AG09309 (cell line): Measurements from ENCODE around the gene OR5C1.

Source experiments
- DNase-seq: peaks from one replicate; pipeline ENCODE4 v3.0.0-alpha.2; 2010; ENCODE audit warnings: low read depth
- H3K4me3 ChIP-seq: 2 replicates; pipeline ENCODE4 v1.5.1; 2011; ENCODE audit warnings: mild to moderate bottlenecking, low read depth, low read length, moderate library complexity; ENCODE audit not compliant: control insufficient read depth
- TF ChIP-seq, protein P1 (sequence below): IDR thresholded peaks from 2 replicates; pipeline ENCODE4 v1.5.1; 2011; ENCODE audit warnings: mild to moderate bottlenecking, low read depth, low read length, inconsistent platforms; ENCODE audit not compliant: insufficient read depth, control insufficient read depth; ENCODE audit errors: missing control alignments

The OR5C1 gene

DNA sequence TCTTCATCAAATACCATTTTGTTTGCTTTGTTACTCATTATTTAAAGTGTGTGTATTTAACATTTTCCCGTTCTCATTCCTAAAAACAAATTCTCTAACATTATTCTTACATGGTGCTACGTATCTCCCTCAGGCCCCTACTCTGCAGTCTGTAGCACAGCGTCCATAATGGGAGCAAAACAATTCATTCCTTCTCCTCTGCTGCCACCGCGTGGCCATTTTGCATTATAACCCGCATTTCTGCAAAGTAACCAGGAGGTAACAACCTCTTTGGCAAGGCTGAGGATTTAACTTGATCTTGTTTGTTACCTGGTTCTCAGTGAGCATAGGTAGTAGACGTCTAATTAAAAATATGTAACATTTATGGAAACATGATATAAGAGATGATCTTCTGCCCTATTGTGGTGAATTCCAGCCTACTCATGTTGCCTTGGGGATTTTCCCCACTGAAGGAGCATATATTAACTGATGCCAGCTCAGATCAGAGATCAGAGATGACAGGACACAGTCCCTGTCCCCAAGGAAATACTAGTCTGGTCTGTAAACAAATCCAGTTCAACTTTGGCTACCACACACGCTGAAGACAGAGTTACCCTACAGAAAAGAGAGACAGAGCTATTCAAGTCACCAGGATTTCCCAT is 21.7 kb downstream of the OR5C1 start:
- H3K4me3 ChIP-seq, result no peak overlapping the region
- peak; percentile 27 for DNase-seq
- TF ChIP-seq, protein P1, sequence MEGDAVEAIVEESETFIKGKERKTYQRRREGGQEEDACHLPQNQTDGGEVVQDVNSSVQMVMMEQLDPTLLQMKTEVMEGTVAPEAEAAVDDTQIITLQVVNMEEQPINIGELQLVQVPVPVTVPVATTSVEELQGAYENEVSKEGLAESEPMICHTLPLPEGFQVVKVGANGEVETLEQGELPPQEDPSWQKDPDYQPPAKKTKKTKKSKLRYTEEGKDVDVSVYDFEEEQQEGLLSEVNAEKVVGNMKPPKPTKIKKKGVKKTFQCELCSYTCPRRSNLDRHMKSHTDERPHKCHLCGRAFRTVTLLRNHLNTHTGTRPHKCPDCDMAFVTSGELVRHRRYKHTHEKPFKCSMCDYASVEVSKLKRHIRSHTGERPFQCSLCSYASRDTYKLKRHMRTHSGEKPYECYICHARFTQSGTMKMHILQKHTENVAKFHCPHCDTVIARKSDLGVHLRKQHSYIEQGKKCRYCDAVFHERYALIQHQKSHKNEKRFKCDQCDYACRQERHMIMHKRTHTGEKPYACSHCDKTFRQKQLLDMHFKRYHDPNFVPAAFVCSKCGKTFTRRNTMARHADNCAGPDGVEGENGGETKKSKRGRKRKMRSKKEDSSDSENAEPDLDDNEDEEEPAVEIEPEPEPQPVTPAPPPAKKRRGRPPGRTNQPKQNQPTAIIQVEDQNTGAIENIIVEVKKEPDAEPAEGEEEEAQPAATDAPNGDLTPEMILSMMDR, result peak; percentile 58

DNA sequence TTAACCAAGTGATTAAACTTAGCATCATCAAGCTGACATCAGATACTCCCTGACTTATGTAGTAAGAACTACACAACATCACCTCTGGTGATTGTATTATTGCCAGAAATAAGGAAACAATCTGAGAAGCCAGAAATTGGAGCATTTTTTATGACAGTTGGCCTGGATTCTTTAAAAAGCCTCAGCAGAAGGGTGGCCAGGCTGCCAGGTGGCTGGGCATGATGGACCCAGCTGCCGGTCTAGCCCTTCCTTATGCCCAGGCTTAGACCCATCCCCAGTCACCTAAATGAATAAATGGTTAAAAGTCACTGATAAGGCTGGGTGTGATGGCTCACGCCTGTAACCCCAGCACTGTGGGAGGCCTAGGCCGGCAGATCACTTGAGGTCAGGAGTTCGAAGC is 24.0 kb downstream of the OR5C1 start:
- DNase-seq, result no peak
- TF ChIP-seq, protein P1, result no peak
- H3K4me3 ChIP-seq, result no peak overlapping the region

DNA sequence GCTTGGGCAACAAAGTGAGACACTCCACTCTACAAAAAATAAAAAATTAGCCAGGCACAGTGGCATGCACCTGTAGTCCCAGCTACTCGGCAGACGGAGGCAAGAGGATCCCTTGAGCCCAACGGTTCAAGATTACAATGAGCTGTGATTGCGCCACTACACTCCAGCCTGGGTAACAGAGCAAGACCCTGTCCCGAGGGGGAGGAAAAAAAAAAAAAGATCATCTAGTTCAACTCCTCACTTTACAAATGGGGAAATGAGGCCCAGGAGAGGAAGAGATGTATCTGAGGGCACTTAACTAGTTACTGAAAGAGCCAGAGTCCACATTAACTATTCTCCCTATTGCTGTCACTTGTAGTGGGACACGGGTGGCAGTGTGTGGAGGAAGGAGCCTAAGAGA is 25.8 kb downstream of the OR5C1 start:
- H3K4me3 ChIP-seq, result no peak overlapping the region

DNA sequence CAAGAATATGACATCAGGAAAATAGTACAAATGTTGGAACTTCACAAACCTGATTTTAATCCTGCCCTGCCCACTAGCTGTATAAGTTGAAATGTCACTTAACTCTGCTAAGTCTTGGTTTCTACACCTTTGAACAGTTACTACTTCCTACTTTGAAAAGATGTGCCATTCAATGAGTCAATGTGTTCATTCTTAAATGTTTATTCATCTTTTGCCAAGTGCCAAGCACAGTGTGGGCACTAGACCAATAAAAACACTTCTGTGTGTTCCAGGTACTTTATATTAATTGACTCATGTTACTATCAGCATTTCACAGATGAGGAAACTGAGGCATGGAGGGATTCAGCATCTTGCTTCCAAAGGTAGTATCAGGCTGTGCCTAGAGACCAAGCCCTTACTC is 26.8 kb downstream of the OR5C1 start:
- no peak overlapping the region for H3K4me3 ChIP-seq
- DNase-seq, result no peak
- TF ChIP-seq, protein P1, result no peak

More for the DNA sequence above, 25.8 kb downstream of the OR5C1 start:
- no peak for DNase-seq
- TF ChIP-seq, protein P1, result no peak

DNA sequence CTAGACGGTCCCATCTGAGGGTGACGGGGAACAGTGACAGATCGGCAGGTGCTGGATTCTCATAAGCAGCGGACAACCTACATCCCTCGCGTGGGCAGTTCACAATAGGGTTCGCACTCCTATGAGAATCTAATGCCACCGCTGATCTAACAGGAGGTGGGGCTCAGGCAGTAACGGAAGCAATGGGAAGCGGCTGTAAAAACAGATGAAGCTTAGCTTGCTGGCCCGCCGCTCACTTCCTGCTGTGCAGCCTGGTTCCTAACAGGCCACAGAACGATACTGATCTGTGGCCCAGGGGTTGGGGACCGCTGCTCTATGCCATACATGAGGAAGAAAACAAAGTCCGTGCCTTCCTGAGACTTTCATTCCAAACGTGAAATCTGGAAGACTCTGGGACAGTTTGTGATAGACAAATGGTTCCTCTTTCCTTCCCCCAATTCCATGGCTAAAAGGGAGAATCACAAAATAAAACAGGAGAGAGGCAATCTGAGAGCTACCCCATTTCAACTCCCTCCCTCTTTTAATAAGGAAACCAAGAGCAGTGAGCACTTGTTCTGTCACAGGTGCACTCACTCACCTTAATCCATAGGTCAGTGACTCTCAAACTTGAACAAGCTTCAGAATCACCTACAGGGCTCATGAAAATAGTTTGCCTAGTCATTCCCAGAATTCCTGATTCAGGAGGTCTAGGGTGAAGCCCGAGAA is 27.6 kb downstream of the OR5C1 start:
- no peak for DNase-seq
- TF ChIP-seq, protein P1, result no peak
- H3K4me3 ChIP-seq, result no peak overlapping the region

DNA sequence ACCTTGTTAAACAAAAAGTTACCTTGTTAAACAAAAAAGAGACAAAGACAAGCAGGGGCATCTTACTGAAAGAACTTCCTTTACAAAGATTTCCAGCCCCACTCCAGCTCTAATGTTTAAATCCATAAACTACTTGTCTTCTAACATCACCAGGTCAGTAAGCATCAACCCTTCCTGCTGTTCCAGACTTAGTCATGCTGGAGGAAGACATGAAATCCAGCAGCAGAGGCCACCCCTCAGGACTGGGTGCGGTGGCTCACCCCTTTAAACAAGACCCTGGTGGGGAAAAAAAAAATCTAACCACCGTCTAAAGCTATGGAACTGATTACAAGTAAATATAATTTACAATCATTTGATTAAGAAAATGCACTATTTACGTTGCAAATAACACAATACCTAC is 30.6 kb downstream of the OR5C1 start:
- TF ChIP-seq, protein P1, result no peak
- no peak for DNase-seq
- H3K4me3 ChIP-seq, result no peak overlapping the region
